Endothelial cell (in vitro differentiated cells): ENCODE measurements around the gene VAV2. TPM values are rescaled to one million over a fixed set of nuclear protein-coding genes. Genes with fewer than 3 reads are reported as not detected.
A peak's percentile ranks its signal among the peaks of the same experiment; 100 is the strongest.

ENCODE experiments used
- DNase-seq: peaks from one replicate; pipeline ENCODE4 v3.0.0; 2021; ENCODE audit warnings: low spot score
- H3K27ac Mint-ChIP-seq: one replicate; pipeline ENCODE4 v1.8.0; 2021; ENCODE audit warnings: mixed read lengths, inconsistent platforms; ENCODE audit not compliant: unreplicated experiment
- H3K27me3 Mint-ChIP-seq: one replicate; pipeline ENCODE4 v1.8.0; 2021; ENCODE audit warnings: mild to moderate bottlenecking, moderate library complexity, mixed read lengths, inconsistent platforms; ENCODE audit not compliant: unreplicated experiment
- H3K36me3 Mint-ChIP-seq: one replicate; pipeline ENCODE4 v1.8.0; 2021; ENCODE audit warnings: mild to moderate bottlenecking, low read depth, mixed read lengths, inconsistent platforms; ENCODE audit not compliant: unreplicated experiment
- H3K4me1 Mint-ChIP-seq: one replicate; pipeline ENCODE4 v1.8.0; 2021; ENCODE audit warnings: mild to moderate bottlenecking, mixed read lengths, inconsistent platforms; ENCODE audit not compliant: unreplicated experiment
- H3K4me3 Mint-ChIP-seq: one replicate; pipeline ENCODE4 v1.8.0; 2021; ENCODE audit warnings: mild to moderate bottlenecking, mixed read lengths, inconsistent platforms; ENCODE audit not compliant: unreplicated experiment
- H3K9me3 Mint-ChIP-seq: one replicate; pipeline ENCODE4 v1.8.0; 2021; ENCODE audit warnings: mixed read lengths, inconsistent platforms; ENCODE audit not compliant: unreplicated experiment
- CTCF ChIP-seq: fragments of 200-600 bp; sonication (generic); IDR thresholded peaks from one replicate; pipeline ENCODE4 v1.5.0; 2021; ENCODE audit warnings: antibody characterized with exemption; ENCODE audit not compliant: unreplicated experiment
- total RNA-seq: library from RNA; stranded (reverse); fragmentation: NEBNext Ultra II Directional; extraction: Animal tissue kit (Norgen Biotek cat#: 25700); gene quantifications from one replicate; pipeline ENCODE4 v1.2.1, GENCODE V29; 2021; ENCODE audit not compliant: unreplicated experiment

VAV2 gene
- total RNA-seq, 1 donor from 2014 or later = 27.2 TPM

GRCh38 chr9:133772581-133772980 lies 219.5 kb downstream of the VAV2 start:
- Mint-ChIP-seq H3K9me3 (no peaks in the 10 kb centered on the region), H3K4me3 (no peak overlapping the region), H3K27me3 (peaks cover 3% of the 10 kb centered on the region), H3K27ac (no peak overlapping the region), H3K4me1 (no peaks in the 10 kb centered on the region), H3K36me3 (peaks cover 14% of the 10 kb centered on the region)
- DNase-seq = no peak
- TF ChIP-seq CTCF = no peak

GRCh38 chr9:133771486-133772482 lies 220.3 kb downstream of the VAV2 start:
- H3K4me1 Mint-ChIP-seq = no peaks in the 10 kb centered on the region
- peaks cover 6% of the 10 kb centered on the region for H3K9me3 Mint-ChIP-seq
- H3K27ac Mint-ChIP-seq = no peak overlapping the region
- H3K4me3 Mint-ChIP-seq = no peak overlapping the region
- H3K36me3 Mint-ChIP-seq = peaks cover 22% of the 10 kb centered on the region
- DNase-seq = no peak
- TF ChIP-seq CTCF = no peak
- H3K27me3 Mint-ChIP-seq = peaks cover 3% of the 10 kb centered on the region

GRCh38 chr9:133770076-133770777 lies 221.9 kb downstream of the VAV2 start:
- no peak for TF ChIP-seq CTCF
- H3K9me3 Mint-ChIP-seq = peaks cover 7% of the 10 kb centered on the region
- no peak for DNase-seq
- H3K36me3 Mint-ChIP-seq = peaks cover 34% of the 10 kb centered on the region
- no peak overlapping the region for H3K27ac Mint-ChIP-seq
- H3K27me3 Mint-ChIP-seq = peaks cover 3% of the 10 kb centered on the region
- H3K4me1 Mint-ChIP-seq = peaks cover 11% of the 10 kb centered on the region
- H3K4me3 Mint-ChIP-seq = peak overlapping the region; percentile 60

GRCh38 chr9:133769511-133770075 lies 222.5 kb downstream of the VAV2 start:
- no peak for TF ChIP-seq CTCF
- H3K4me1 Mint-ChIP-seq = peaks cover 11% of the 10 kb centered on the region
- no peak overlapping the region for H3K4me3 Mint-ChIP-seq
- H3K27ac Mint-ChIP-seq = no peak overlapping the region
- DNase-seq = no peak
- H3K27me3 Mint-ChIP-seq = peaks cover 3% of the 10 kb centered on the region
- peaks cover 34% of the 10 kb centered on the region for H3K36me3 Mint-ChIP-seq
- peaks cover 7% of the 10 kb centered on the region for H3K9me3 Mint-ChIP-seq
